Astrocyte of the cerebellum (primary cell): ENCODE measurements around the gene ZNF644.

ENCODE experiments used
- DNase-seq: peaks from one replicate; pipeline ENCODE4 v3.0.0-alpha.2; 2011; ENCODE audit warnings: low read depth
- H3K4me3 ChIP-seq: 2 replicates; pipeline ENCODE4 v1.5.1; 2011; ENCODE audit warnings: mild to moderate bottlenecking, low read depth, low read length, moderate library complexity
- CTCF ChIP-seq: IDR thresholded peaks from 2 replicates; pipeline ENCODE4 v1.5.1; 2012; ENCODE audit warnings: low read length, low read depth, moderate library complexity, mild to moderate bottlenecking; ENCODE audit errors: missing control alignments
- in situ Hi-C: cut with HindIII; loops from 2 replicates; pipeline ENCODE4 v1.10.0; 2017; ENCODE audit warnings: low sequenced_read_pairs

Gene ZNF644

DNA sequence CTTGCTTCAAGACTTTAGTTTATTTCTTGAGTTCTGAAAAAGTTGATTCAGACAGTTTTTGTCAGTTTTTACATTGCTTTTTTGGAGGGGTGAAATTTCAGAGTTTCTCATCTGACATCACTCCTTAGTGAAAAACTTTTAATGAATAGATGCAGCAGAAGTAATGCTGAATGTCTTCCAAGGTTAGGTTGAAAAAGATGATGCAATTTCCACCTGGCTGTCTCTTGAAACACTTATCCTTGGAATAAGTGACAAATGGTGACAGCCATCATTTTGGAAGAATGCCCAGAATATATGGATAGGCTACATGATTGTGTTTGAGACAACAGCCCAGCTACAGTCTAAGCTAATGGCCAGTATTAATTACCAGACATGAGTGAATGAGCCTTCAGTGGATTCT is 140.8 kb downstream of the ZNF644 start:
- TF ChIP-seq CTCF = no peak
- no peak overlapping the region for H3K4me3 ChIP-seq
- in situ Hi-C loops = no loop called here
- DNase-seq = no peak

DNA sequence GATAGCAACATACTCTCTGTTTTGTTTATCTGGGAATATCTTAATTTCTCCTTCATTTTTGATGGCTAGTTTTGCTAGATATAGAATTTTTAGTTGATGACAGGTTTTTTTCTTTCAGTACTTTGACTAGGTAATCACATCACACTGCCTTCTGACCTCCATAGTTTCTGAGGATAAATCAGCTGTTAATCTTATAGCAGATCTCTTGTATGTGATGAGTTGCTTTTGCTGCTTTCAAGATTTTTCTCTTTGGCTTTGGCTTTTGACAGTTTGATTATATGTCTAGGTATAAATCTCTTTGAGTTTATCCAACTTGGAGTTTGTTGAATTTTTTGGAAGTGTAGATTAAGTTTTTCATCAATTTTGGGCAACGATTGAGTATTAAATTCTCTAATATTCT is 142.6 kb downstream of the ZNF644 start:
- TF ChIP-seq CTCF = no peak
- DNase-seq = no peak
- H3K4me3 ChIP-seq = no peak overlapping the region
- in situ Hi-C loops = no loop called here

- in situ Hi-C loops = no loop called here
- no peak for TF ChIP-seq CTCF
- no peak for DNase-seq
Observed at GRCh38 chr1:90876101-90876500, 145.7 kb downstream of the ZNF644 start.

More at GRCh38 chr1:90876101-90876500, 145.7 kb downstream of the ZNF644 start:
- no peak overlapping the region for H3K4me3 ChIP-seq
